Frontal cortex (tissue), 4 donors: ENCODE data around the gene DCBLD1. TPM values are rescaled to one million over a fixed set of nuclear protein-coding genes. Genes with fewer than 3 reads are reported as not detected.
"Not testable (repeated sequence)": the region's sequence is repeated elsewhere in the genome, so short reads cannot be mapped to it uniquely, and the experiment has no call there.

ENCODE experiments used
- DNase-seq, 2 donors: peaks; one replicate each; pipeline ENCODE4 v3.0.0; 2012; ENCODE audit warnings: low spot score in 2 of 2
- FAIRE-seq: peaks from 2 replicates; lab custom pipeline; 2012; peaks lifted over from hg19 to GRCh38; lab: Jason Lieb, UNC
- total RNA-seq: library from RNA; depleted of rRNA; stranded (reverse); fragments of >200 nt; gene quantifications from one replicate; pipeline ENCODE4 v1.2.3, GENCODE V29; 2014
- donor health status: control.
- donor health status: control.
- donor health status: control.

The DCBLD1 gene
- total RNA-seq, 1 donor from 2014 or later = 3.7 TPM

DNA sequence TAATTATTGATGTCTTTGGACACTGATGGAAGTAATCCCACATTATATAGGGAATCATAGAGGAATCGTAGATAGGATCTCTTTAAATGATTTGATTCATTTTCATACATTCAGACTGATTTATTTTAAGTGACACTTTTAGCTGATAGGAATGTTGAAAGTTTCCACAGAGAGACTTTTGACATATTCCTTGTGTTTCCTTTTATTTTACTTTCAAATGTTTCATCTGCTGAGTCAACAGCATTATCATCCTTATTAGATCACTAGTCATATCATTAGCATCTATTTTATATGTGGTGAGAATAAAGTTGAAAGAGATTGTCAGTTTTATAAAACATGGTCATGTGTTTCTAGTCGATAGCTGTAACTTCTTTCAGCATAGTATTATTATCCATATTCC is 13.4 kb downstream of the DCBLD1 start:
- no peak for DNase-seq
- no peak for FAIRE-seq

DNA sequence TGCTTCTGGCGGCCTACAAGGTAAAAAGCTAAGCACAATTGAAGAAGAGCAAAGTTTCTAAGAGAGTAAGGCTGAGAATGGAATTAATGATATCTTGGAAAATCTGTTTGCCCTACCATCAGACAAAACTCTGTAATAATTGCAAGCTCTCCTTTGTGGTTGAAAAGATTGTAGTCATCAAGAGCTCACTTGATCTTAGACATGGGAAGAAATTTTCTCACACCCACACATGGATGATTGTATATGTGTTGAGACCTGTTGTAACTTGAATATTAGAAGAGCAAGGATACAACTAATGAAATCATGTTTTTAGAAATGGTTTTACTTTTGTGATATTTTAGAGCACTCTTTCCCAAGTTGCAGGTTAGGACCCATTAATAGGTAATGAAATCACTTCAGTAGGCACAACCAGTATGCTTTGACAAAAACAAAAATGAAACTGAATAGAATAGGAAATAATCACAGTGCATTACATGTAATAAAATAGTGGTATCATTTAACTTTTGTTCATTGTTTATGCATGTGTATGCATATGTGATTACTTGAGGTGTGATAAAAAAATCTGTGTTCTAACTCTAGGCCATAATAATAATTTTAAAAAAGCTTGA is 14.0 kb downstream of the DCBLD1 start:
- no peak for FAIRE-seq
- no peak for DNase-seq

DNA sequence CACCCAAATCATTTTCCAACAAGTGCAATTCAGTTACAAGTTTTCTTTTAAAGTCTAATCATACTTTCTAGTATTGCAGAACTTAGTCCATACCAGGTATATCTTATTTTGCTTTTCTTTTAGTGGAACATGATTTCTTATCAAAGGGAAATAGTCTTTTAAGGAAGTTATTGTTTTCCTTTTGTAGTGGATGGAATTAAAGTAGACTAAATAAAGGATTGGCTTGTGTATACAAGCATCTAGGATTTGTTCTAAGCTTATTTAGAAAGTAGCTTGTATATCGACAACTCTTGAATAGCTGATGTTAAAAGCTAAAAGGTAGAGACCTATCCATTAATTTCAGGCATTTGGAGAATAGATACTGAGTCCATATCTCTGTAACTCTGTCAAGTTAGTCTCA is 14.8 kb downstream of the DCBLD1 start:
- no peak for DNase-seq
- FAIRE-seq = no peak

DNA sequence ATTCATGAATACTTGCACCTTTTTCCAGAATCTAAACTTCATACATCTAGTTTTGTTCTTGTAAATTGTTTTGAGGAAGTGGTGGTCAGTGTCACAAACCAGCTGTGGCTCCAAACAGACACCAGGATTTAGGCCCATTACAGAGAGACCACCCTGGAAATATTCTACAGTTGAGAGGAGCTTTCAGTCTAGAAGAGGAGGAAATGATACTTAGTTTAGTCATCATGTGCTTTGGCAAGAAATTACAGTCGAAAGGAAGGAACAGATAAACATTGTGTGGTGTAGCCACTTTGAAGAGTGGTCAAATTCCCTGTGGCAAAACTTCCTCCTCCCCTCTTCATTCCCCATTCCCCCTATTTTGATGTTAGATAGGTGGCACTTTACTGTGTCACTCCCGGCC is 15.7 kb downstream of the DCBLD1 start:
- FAIRE-seq (no peak), DNase-seq (no peak)

DNA sequence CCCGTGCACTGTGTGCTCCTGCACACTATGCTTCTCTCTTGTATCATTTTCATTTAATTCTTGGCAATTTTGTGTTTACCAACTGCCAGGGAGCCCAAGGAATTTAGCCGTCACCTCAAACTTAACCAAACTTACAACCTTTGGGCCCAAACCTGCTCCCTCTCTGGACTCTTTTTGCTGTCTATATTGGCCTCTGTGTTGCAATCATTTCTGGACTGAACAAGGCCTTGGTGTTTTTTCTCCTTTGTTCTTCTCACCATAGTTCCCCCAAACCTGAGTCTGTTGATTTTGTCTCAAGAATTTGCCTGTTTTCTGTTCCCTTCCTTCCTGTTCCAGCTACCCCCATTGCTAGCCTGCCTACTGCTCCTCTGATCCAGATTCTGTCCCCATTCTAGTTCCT is 19.2 kb downstream of the DCBLD1 start:
- no peak for DNase-seq
- FAIRE-seq = no peak

DNA sequence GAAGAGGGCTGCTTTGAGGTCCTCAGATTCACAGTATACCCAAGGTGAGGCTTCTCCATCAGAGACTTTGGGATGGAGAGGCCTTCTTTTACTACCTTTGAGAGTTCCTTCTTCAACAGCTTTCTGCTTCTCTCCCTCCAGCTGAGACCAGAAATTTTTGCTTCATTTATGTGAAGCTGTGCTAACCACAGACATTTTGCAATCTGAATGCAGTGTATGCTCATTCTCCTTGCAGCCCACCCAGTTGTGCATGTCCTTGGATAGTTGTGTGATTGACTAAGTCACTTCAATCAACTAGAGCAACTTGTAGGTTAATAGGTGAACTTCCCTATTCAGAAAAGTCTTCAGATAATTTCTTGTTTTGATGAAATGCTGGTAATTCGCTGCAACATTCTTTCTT is 20.1 kb downstream of the DCBLD1 start:
- no peak for DNase-seq
- no peak for FAIRE-seq

DNA sequence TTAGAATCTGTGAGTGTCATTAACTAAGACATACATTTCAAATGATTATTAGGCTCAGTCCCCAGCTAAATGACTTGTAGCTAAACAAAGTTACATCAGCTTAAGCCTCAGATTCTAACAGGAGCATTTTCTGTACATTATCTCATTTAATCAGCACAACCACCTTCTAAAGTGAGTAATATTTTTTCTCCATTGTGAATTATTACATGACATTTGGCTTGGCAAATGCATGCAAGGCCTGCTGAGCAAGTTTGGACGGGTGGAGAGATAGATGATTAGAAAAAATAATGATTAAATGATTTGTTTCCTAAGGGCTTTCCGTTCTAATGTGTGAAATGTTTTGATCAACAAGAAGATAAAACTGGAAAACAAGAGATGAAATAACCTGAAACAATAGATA is 20.7 kb downstream of the DCBLD1 start:
- no peak for DNase-seq
- no peak for FAIRE-seq

DNA sequence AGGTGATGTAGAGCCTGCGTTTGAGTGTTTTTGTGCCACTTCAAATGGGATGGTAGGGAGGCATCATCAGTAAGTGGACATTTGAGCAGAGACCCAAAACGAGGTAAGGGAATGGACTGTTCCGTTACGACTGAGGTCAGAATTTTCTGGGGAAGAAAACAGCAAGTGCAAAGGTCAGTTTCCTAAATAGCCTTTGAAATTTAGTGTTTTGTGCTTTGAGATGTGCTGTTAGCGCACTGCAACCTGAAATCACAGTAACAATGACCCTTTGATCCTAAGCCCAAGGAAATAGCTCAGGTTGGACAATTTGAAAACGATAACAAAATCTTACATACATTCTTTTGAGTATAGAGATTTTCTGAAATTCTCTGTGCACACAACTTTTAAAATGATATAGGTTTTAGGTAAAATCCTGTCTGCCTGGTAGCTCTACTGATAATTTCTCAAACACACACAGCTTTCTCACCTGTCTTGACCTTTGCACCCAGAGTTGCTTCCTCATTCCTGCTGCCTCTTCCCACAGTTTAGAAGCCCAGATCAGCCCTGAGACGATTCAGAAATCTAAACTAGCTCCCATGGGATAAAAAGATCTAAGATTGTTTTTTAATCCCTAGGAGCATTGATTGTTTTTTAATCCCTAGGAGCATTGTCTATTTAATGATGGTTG is 22.1 kb downstream of the DCBLD1 start:
- FAIRE-seq = no peak
- no peak for DNase-seq

DNA sequence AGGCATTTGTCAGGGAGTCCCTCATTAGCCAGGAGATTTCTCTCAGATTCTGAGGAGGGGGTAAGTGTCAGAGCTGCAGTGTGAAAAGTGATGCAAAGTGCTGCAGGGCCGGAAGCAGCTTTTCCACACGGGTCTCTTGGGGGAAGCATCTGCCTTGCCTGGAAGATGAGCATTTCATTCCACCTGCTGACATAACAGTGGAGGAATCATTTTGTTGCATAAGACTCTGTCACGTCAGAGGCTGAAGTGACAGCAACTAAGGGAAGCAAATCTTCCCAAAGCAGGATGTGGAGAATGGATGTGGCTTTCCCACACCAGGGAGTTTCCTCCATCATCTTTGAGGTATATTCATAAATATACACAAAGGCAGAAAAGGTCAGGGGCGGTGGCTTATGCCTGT is 22.8 kb downstream of the DCBLD1 start:
- no peak for DNase-seq
- FAIRE-seq = no peak

DNA sequence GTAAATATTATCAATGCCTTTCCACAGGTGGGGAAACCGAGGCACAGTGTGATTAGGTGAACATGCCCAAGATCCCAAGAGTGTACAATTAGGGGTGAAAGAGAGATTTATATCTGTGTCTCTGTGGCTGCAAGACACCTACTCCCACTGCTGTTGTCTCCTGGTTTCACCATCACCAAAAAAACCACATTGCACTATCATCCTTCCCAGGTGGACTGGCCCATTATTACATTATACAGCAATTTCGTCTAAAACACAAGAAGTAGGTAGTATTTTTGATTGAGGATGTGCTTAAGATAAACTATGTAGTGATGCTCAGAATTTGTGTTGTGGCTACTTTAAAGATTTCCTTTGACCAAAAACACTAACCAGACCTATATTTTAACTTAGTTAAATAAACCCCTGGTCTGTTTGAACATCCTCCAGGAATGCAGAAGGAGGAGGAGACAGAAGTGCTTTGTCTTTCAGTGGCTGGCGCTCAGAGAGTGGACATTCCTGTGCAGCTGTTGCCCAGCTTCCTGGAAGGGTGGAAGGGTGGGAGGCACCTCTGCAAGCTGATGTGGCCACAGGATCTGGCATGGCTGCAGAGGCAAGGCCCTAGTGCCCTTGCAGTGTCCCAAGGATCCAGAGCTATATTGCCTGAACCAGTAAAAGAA is 23.8 kb downstream of the DCBLD1 start:
- DNase-seq = no peak
- no peak for FAIRE-seq

DNA sequence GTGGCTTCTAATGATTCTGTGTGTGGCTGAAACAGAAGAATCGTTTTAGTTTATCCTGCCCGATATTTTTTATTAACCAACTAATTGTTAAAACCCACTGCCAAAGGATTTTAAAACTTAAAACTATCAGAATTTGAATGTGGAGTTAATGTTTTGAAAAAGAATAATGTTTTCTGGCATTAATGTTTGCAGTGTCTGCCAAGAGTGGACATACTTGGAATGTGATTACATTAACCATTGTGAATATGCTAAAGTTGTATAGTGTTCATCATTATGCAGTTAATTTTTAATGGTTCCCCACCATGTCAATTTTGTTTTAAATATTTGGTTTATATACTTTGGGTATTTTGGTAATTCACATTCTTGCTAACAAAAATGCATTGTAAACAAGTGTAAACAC is 24.4 kb downstream of the DCBLD1 start:
- FAIRE-seq = no peak

DNA sequence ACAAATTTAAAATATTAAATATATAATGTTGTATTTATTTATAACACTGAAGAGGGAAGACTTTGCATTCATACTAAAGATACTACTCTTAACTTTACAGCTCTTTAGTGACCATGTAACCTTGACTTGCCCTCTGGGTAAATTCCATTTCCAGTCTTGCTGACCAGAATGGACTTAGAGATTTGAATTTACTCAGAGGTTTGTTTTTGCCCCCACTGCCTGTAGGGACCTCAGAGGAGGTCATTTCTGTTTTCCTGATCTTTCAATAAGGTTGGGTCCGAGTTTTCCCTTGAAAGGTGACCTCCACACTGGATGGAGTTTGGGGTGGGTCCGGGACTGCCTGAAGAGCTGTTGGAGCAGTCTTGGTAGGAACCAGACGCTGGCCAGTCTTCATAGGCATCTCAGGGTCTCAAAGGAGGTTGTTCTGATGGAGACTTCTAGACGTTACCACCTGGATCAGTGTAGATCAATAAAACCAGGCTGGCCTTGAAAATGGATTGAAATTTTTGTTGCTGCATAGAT is 26.0 kb downstream of the DCBLD1 start:
- FAIRE-seq (no peak), DNase-seq (no peak)

More for the DNA sequence above, 24.4 kb downstream of the DCBLD1 start:
- no peak for DNase-seq

DNA sequence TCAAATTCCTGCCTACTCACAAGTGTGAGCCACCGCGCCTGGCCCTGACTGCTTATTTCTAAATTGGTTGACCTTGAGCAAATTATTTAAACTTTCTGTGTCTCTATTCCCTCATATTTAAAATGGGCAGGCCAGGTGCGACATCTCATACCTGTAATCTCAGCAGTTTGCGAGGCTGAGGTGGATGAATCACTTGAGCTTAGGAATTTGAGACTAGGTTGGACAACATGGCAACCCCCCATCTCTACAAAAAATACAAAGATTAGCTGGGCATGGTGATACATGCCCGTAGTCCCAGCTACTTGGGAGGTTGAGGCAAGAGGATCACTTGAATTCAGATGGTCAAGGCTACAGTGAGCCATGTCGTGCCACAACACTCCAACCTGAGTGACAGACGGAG is 26.5 kb downstream of the DCBLD1 start:
- DNase-seq = no peak
- FAIRE-seq = no peak

DNA sequence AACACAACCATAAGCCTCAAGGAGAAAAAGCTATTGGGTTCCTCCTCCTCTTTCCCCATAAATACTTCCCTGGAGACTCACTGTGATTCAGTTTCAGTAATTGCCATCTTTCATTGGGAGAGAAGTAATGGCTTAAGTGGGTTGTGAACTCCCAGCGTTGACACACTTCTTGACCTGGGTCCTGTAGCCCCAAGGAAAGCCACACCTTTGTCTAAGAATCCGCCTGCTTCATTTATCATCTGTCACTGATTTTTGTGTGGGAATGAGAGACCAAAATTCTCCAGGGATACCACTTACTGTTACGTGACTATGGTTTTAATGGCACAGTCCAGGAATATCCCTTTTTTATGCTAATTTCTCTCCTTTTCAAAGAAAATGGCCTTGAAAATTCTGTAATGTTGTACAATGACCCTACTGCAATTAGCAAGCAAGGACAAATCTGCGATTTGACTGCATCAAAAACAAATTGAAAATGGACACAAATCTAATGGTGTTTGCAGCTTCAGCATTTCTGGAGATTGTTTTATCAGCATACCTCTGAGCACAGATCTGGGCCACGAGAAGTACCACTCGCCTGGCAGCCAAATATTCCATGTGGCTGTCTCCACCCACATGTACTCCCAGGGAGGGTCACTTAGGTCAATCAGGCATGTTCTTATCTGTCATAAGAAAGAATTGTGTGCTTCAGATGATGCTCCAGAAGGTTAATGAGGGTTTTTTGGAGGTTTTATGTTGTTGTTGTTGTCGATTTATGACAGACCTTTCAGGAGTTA is 29.8 kb downstream of the DCBLD1 start:
- FAIRE-seq = no peak

DNA sequence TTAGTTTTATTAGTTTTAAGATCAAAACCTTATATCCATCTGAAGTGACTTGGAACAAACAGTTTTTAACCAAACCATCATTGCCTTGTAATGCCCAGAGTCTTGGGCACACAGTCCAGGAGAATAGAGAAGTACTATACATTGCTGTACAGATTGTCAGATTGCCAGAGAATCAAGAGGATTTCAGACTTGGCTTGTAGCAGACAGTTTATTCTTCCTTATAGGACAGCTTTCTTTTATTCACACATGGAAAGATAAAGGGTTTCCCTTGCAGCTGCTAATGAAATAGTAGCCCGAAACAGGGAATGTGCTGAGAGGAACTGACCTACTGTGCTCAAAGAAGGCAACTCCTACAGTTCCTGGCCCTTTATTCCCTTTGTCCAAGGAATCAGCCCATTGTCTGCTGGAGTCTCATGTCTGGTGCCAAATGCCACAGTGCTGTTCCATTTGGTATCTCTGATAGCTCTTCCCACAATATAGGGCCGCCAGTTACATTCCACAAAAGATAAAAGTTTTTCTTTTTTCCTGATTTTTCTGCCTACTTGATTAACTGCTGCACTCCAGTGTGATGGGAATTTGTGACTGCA is 30.6 kb downstream of the DCBLD1 start:
- no peak for DNase-seq

More for the DNA sequence above, 29.8 kb downstream of the DCBLD1 start:
- DNase-seq = no peak

DNA sequence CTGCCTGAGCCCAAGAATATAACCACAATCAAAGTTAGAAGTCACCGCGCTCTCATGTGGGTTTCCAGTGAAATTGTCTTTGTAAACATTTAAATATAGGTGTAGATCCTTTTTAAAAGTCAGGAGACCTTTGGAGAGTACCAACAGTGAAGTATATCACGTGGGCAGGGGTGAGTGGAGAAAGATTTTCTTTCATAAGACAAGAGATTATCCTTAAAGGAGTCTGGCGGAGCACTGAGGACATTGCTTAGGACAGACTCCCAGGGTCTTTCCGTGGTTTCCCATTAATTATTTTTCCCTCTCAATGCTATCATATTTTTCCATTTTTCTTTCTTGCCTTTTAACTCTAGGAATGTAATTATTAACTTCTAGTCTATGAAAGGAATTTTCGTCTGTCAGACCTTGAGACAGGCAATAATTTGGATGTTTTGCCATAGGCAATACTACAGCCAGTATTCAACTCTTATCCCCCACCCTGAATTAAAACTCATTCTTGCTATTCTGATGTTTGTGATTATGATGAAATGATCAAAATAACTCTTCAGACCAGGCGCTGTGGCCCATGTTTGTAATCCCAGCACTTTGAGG is 31.4 kb downstream of the DCBLD1 start:
- DNase-seq (no peak), FAIRE-seq (no peak)

More for the DNA sequence above, 30.6 kb downstream of the DCBLD1 start:
- FAIRE-seq = no peak

DNA sequence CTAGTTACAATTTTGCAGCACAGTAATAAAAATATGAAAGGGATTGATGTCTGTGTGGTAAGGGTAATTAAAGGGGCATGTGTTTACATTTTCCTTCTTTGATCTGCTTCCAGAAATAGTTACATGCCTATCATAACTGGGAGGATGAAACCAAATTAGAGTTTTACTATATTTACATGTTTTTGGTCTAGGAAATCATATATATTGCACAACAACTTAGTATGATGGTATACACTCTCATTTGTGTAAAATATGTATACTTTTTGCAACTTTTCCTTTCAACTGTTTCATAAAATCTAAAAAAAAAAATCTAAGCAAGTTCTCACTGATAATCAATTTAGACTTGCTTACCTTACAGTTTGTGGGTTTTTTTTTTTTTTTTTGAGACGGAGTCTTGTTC is 32.2 kb downstream of the DCBLD1 start:
- FAIRE-seq (no peak), DNase-seq (no peak)

DNA sequence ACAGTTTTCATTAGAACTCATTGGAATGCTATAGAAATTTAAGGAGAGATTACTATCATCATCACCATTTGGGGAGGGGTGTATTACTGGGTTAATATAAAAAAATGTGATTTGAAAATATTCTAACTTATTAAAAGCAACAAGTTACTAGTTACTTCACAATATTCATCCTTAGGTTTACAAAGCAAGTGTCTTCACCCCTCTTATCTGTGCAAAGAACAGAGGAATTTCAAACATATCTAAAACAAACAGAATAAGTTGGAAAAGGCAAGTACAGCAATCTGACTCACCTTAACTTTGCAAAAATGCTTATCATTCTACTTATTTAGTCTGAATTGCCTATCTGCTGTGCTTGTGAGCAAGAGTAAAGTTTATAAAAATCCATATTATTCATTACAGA is 32.9 kb downstream of the DCBLD1 start:
- DNase-seq = no peak
- no peak for FAIRE-seq

DNA sequence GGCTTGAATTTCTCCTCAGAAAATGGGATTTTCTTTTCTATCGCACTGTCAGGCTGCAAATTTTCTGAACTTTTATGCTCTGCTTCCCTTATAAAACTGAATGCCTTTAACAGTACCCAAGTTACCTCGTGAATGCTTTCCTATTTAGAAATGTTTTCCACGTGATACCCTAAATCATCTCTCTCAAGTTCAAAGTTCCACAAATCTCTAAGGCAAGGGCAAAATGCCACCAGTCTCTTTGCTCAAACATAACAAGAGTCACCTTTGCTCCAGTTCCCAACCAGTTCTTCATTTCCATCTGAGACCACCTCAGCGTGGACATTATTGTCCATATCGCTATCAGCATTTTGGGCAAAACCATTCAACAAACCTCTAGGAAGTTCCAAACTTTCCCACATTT is 35.5 kb downstream of the DCBLD1 start:
- DNase-seq, FAIRE-seq: not testable (repeated sequence)

DNA sequence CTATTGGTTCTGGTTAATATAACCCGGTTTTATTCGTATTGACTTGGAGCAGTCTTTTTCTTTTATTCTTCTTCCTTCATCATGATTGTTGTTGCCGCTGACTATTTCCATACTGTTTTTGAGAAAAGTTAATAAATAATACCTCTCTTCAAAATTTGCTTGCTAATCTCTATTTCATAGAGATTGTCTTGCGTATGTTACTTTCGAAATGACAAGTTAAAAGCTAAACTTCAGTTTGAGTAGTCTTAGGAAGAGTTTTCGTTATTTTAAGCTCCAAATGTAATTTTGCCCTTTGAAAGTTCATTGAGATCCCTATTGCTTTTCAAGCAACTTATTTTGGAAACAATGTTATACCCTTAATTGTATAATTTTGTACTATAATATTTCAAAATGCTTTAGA is 36.4 kb downstream of the DCBLD1 start:
- FAIRE-seq (no peak), DNase-seq (no peak)
